Mammary epithelial cell (primary cell): ENCODE measurements around the gene STK32B.

Experiments
- CTCF ChIP-seq, 2 donors: IDR thresholded peaks in 1 of 2; conservative IDR thresholded peaks in 1 of 2; 2 replicates each; pipeline ENCODE4 v1.5.1; 2011 to 2012; ENCODE audit warnings: inconsistent platforms in 2 of 2, low read length in 2 of 2, mild to moderate bottlenecking in 2 of 2, control low read depth in 1 of 2, low read depth in 1 of 2; ENCODE audit not compliant: insufficient read depth in 1 of 2; ENCODE audit errors: extremely low read depth in 1 of 2
- EZH2 ChIP-seq: IDR thresholded peaks from 2 replicates; pipeline ENCODE4 v1.6.1; 2012; ENCODE audit warnings: low read length, inconsistent platforms, borderline replicate concordance

GRCh38 chr4:5361968-5362367 is 310.7 kb downstream of the STK32B start:
- TF ChIP-seq CTCF (conservative IDR thresholded peaks at IDR 0.05 in 1 of 2, IDR thresholded peaks at IDR 0.05 in 1 of 2; ENCODE audit: extremely low read depth in 1 of 2, insufficient read depth in 1 of 2, low read depth in 1 of 2, low read length in 2 of 2) (no peak), EZH2 (no peak)
